ENCODE measurements around the gene ATG4A.
A peak's percentile ranks its signal among the peaks of the same experiment; 100 is the strongest.

ATG4A gene, protein sequence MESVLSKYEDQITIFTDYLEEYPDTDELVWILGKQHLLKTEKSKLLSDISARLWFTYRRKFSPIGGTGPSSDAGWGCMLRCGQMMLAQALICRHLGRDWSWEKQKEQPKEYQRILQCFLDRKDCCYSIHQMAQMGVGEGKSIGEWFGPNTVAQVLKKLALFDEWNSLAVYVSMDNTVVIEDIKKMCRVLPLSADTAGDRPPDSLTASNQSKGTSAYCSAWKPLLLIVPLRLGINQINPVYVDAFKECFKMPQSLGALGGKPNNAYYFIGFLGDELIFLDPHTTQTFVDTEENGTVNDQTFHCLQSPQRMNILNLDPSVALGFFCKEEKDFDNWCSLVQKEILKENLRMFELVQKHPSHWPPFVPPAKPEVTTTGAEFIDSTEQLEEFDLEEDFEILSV

DNA sequence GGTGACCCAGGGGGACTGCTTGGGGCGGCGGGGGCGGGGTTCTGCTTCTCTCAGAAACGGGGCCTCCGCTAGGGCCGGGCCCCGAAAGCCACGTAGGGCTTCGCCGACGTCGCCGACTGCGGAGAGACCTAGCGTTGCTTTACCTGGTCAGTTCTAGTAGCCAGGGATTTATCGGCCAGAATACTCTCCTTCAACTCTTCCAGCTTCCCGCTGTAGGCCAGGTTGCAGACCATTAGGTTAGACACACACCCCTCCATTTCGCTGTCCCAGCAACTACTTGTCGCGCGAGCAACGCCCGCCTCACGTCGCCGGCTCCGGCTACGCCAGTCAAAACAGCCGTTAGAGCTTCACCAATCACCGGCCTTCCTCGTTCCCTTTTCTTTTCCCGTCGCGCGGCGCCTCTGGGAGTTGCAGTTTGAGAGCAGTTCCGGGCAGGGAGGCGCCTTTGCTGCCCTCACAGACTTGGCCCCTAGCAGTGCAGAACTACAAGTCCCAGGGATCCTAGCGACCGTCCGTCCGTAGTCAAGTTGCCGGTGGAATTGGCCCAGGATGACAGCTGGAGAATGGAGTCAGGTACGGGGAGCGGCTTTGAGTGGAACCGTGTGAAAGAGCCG, at the start of gene ATG4A, which contains the start of gene PSMD10:
Gene ATG4A, plus strand, starts transcription at position 515 of the 614 bp plus-strand sequence. Its CDS starts 49 bp downstream, at position 564.
Gene PSMD10, minus strand, starts transcription at position 279 of the 614 bp plus-strand sequence. Its CDS starts 22 bp downstream, at position 257.
- DNase-seq: peak; percentile 83

DNA sequence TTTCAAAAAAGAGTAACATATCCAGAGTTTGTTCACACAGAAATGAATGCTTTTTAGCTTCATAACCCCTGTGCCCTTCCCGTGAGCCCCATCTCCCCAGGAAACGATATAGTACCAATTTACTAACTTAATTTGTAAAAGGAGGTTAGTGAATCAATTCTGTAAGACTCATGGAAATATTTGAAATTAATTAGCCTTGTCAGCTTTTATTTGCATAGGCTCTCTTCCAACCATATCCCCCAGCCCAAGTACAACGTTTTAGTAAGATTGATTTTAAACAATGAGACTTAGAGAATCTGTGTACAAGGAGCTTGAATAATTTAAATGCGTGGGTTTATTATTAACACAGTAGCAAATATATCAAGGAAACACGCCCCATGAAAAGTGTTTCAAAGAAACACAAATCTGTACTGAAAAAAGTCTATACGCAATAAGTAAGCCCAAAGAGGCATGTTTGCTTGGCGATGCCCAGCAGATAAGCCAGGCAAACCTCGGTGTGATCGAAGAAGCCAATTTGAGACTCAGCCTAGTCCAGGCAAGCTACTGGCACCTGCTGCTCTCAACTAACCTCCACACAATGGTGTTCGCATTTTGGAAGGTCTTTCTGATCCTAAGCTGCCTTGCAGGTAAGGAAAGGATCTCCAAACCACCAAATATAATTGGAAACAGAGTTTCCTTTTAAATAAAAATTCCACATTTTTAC, 46.9 kb upstream of the ATG4A start, which contains the start of gene VSIG1:
Gene VSIG1, plus strand, starts transcription at position 512 of the 703 bp plus-strand sequence. Its CDS starts 66 bp downstream, at position 578.
- no peak for DNase-seq

DNA sequence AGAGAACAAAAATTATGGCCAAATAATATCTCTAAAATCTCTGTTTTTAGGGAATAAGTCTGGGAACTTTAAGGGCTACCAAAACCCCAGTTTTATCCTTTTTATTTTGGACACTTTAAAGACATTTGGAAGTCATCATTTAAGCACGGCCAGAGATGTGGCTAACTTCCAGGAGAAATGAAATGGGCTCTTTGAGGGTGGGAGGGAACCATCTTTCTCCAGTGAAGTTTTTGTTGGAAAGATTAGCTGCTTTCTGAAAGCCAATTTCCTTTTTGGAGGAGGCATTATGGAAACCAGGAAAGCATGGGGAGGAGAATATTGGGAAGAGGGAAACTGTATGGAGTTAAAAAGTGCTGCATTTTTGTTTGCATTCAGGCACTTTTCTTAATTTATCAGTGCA, 41.9 kb upstream of the ATG4A start:
- no peak for DNase-seq

DNA sequence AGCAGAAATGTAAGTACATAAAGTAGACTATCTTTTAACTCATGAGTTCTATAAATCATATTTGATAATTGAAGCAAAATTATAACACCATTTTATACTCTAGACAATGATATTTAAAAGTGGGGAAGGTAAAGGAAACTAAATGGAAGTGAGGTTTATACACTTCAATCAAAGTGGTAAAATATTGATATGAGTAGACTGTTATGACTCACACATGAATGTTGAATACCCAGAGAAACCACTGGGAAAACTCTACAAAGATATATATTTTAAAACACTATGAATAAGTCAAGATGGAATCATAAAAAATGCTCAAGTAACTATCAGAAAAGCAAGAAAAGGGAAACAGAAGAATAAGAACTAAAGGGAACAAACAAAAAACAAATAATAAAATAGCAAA, 38.4 kb upstream of the ATG4A start:
- DNase-seq: no peak

DNA sequence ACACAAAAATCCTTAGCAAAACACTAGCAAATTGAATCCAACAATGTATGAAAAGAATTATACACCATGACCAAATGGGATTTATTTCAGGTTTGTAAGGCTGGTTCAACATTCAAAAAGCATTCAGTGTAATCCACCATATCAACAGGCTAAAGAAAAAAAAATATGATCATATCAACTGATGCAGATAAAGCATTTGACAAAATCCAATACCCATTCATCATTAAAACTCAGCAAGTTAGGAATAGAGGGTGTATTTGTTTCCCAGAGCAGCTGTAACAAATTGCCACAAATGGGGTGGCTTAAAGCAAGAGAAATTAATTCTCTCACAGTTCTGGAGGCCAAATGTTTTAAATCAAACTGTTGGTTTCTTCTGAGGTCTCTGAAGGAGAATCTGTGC, 36.0 kb upstream of the ATG4A start:
- DNase-seq: no peak

DNA sequence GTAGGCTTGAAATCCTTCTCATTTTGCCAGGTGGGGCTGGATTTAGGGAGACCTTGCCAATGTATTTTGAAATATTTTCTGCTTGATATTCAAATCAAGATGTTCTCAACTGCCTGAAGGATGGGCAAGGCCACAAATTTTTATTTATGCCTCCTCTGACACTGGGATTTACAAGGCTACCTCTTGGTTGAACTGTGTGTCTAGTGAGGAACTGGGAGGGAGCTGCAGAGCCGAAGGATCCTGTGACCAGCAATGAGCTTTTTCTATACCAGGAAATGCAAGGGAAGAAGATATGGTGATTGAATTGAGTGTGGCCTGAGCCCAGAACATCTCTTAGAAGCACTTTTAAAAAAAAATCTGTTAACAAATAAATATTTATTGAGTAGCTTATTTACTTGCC, 31.8 kb upstream of the ATG4A start:
- no peak for DNase-seq

DNA sequence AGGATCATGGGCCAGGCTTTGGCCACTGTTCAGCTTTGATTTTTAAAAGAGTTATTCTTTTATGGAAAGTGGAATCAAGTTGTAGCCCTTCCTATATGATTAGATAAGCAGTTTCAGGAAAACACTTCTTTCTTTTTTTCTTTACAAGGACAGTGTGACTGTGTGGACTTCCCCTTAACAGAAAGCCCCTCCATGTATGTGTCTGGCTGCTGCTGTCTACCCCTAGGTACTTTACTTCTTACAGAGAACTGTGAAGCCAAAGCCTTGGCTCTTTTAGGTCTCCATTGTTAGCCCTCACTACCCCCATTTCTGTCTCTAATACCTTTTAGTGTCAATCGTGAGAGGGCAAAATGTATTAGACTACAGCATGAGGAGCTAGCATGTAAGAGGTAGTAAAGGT, 27.6 kb upstream of the ATG4A start:
- no peak for DNase-seq

DNA sequence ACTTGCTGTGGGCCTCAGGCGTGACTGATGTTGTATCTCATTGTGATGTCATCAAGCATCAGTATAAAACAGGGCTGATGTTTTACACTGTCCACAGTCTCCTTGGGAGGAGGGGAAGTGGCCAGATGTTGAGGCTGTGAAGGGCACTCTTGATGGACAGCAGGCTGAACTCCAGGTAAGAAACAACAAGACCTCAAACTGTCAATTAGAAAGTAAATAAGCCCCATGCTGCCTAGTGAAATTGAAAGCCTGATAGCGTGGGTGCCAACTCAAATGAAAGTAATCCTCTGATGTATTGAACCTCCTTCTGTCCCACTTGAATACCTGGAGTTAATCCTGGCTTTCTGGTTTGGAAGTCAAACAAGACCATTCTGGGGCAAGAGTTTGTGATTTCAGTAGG, 27.0 kb upstream of the ATG4A start:
- DNase-seq: no peak

DNA sequence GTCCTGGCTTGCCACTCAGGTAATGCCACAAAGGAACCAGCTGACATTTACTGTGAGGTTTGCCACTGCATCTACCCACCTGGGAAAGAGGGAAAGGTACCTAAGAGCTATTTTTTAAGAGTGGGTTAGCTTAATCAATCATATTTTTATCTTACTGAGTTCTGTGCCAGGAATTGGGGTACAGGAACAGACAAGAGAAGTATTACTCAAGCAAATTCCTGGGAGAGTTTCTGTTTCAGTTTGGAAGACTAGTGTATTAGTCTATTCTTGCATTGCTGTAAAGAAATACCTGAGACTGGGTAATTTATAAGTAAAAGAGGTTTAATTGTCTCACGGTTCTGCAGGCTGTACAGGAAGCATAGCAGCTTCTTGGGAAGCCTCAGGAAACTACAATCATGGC, 23.5 kb upstream of the ATG4A start:
- no peak for DNase-seq

DNA sequence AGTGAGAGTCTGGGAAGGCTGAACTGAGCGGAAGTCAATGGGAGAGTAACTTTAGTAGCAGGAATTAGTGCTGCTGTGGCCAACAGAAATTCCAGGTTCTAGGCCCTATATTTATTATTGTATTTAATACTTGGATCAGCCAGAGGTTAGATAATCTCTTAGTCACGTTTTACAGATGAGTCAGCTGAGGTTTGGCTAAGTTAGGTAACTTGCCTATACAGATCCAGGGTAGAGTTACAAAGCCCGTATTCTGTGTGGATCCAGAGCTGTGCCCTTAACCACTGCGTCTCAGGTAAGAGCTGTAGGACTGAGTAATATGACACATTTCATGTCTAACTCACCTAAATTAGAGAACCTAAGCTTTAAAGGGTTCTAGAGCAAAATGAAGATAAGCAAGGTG, 20.7 kb upstream of the ATG4A start:
- DNase-seq: no peak

DNA sequence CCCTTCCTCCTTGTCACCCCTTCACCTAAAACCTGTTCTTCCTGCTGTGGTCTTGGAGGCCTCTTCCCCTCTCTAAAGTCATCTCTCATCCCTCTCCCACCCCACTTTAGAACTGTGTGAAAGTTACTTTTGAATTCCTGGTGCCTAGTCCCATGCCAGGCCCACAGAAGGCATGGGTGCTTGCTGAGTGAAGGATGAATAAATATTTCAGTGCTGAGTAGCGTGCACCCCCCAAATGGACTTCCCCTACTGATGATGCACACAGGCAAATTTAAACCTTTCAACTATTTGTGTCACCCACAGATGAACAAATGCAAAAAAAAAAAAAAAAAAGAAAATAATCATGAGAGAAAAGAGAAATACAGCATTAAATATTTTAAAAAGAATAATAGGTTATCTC, 20.0 kb upstream of the ATG4A start:
- no peak for DNase-seq

DNA sequence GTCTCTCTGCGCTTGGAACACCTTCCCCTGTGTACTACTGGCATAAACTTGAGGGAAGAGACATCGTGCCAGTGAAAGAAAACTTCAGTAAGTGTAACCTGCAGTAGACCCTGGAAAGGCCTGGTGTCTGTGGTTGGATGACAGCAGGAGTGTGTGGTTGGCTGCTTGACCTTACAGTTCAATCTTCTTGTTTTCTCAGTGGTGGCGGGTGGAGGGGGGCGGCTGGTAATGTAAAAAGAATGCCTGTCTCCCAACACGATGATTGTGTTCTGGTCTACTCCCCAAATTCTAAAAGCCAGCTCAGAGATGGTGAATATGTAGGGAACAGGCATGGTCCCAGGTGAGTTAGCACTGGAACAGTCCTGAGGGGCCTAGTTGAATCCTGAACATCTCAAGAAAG, 18.8 kb upstream of the ATG4A start:
- no peak for DNase-seq

DNA sequence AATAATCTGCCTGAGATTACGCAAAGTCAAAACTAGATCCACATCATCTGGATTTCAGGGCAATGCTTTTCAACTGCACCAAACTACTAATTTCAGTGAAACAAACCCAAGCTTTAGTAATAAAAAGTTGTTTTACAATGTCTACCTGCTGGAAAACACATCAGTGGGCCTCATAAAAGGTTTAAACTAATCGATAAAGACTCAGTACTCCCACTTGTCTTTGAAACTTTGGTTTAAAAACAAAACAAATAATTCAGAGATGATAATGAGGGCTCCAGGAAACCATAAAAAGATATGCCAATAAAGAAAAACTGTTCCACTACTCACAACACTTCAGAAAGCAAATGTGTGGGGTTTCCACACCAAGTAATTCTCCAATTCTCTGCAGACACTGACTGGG, 10.5 kb upstream of the ATG4A start:
- DNase-seq: no peak

DNA sequence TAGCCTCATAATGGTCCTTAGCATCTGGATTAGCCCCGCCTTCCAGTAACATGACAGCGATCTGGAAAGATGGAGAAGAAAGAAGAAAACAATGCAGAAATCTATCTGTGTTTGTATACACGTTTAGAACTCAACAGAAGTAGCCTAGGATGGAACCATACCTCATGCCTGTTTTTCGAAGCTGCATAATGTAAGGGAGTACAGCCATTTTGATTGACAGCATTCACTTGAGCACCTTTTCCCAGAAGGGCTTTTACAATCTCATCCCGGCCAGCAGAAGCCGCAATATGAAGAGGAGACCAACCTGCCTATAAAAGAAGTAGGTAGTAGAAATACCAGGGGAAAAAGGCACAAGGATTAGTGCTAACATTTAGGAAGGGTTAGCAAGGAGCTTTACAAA, 3.8 kb upstream of the ATG4A start:
- no peak for DNase-seq

DNA sequence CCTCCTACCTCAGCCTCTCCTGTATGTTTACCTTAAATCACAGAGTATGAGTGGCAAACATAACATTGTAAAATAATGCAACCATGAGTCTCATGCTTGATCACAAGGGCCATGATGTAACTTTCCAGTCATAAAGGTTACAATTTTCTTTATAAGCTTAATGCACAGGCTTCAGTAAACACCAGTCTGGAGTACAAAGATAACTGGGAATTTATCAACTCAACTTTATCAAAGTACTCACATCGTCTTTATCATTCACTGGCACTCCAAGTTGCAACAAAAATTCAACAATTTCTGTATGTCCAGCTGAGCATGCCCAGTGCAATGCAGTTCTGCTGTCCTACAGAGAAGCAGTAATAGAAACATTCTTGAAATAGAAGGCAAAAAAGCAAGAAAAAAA, 3.1 kb upstream of the ATG4A start:
- no peak for DNase-seq

DNA sequence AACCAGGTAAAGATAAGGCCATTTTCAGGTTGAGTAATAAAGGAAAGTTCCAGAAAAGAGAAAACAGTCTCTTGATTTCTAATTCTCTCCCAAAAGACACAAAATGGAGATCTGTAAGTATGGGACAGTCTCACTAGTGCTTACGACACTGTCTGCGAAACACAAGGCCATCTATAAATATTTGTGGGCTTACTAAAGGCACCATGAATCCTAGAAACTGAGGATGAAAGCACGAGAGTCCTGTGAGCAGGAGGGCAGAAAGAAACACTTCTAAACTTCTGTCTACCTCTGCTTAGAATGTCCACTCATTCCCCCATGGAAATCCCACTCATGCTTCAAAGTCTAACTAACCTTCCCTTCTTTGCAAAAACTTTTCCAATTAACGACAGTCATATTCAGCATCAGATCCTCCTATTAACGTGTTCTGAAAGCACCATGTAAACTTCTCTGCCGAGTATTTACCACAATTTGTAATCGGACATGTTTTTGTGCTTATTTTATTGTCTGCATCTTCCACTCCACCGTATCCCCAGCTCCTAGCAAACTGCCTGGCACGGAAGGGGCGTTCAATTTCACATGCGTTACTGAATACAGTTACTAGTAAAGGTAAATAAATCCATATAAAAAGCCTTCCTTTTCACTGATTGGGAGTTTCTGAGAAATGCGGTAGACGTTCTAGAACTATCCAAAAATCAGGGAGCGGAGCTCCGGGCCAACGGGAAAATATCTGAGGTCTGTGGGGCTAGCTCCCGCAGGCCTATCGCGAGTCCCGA, 901 bp upstream of the ATG4A start:
- DNase-seq: no peak

DNA sequence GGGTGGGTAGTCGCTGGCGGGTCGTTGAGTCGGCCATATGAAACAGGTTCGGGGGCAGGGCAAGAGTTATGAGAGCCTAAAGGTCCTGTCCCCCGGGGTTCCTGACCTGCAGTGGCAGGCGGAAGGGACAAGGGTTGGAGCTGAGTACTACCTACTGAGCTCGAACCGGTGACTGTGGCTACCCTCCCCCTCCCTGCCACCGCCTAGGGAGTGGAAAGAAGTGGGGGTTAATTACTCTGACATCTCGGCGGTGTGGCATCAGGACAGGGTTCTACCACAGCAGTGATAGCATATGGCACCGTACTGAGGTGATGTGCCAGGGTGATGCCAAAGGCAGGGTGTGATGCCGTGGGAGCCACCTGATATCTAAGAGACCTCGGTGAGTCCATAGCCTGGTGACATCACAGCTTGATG, 307 bp downstream of the ATG4A start:
- no peak for DNase-seq

DNA sequence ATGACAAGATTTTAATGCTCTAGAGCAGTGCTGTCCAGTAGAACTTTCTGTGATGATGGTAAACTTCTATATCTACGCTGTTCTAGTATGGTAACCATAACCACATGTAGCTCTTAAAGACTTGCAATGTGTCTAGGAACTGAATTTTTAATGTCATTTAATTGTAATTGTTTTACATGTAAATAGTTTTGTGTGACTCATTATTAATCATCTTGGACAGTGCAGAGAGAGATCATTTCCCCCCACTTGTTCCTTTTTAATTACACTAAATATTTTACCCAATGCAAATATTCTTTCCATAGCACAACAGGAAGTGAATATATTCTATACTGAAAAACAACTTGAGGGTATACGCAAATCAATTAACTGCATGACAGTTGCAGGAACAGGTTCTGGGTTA, 5.8 kb downstream of the ATG4A start:
- DNase-seq: no peak

DNA sequence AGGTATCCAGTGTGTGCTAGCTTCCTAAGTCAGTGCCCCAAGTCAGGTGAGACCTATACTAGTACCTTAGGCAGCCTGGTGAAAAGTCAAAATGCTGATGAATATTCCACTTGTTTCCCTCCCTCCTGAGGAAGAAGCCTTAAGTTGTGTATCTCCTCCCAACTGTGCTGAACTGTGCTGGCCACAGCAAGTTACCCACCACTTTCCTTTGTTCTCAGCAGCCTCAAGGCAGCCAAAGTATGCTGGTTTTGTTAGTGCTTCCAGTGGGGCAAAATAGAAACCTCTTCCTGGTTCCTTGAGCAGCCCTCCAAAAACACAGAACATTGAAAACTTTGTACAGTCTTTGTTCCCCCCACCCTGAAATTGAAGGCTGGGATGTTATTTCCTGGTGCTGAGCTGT, 13.9 kb downstream of the ATG4A start:
- DNase-seq: no peak

DNA sequence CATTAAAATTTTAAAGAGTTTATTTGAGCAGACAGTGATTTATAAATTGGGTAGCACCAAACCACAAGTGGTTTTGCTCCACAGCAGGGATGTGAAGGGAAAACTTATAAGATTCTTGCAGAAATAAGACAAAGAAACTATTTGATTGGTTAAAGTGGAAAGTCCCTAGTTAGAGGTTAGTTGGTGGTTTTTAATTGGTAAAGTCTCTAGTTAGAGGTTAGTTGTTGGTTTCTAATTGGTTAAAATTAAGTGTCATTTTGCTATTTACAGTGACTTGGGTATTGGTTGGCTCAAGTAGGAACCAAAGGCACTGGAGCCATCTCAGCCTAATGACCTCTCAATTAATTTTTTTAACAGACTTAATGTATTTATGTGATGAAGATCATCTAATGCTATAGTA, 23.0 kb downstream of the ATG4A start:
- DNase-seq: no peak

DNA sequence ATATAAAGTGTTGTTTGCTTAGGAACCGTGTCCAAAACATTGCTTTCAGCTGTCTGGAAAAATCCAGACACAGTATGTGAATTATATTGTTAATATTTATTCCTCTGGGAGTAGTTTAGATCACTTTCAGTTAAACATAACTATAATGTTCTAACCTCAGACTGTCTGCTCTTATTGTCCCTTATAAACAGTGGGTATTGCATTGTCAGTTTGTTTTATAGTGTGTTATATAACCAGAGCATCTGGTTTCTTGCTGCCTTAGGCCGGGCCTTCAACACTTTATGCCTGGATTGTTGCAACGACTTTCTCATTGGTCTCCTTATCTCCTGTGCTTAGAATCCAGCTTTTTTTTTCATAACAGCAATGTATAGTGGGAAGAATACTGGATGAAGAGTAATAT, 26.4 kb downstream of the ATG4A start:
- no peak for DNase-seq

DNA sequence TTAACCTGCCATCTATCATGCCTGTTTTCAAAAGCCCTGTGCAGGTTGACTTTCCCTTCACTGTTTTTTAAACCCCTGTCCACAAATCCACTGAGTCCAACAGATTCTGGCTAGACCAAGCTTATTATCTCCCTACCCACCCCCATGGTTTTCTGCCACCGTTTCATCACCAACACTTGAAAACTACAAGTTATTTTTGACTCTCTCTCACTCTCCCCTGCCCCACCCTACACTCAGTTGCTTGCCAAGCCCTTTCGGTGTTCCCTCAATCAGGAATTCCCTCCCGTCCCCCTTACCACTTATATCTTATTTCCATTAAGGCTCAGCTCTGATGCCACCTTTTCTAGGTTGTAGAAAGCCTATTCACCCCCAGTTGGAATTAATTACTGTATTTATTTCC, 29.7 kb downstream of the ATG4A start:
- DNase-seq: no peak

DNA sequence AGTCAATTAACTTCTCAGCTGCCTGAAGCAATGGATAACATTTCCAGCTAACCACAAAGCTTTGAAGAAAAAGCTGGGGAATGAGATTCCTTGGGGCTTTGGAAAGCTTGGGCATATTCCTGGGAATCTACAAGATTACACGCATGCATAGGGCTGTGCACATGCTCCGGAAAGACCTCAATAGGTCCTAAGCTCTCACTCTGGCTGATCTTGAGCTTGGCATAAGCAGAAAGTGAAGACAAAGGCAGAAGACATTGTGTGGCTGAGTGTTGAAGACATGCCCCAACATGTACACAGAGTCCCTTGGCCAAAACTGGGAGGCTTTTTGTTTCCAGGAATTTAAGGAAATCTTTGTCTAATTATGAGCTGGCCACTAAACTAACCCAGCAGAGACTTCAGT, 31.2 kb downstream of the ATG4A start:
- DNase-seq: no peak

Measured in NCI-H1048 (cell line).